Testis (tissue), 5 donors: Measurements from ENCODE around the gene COX6B2. TPM values are rescaled to one million over a fixed set of nuclear protein-coding genes. Genes with fewer than 3 reads are reported as not detected.
"Not testable (repeated sequence)": the region's sequence is repeated elsewhere in the genome, so short reads cannot be mapped to it uniquely, and the experiment has no call there.

Experiments
- DNase-seq: peaks from one replicate; pipeline ENCODE4 v3.0.0-alpha.2; 2019
- H3K27ac ChIP-seq, 2 donors: fragments of 200-600 bp; sonication (generic); one replicate each; pipeline ENCODE4 v1.5.1; 2019
- H3K27me3 ChIP-seq: fragments of 200-600 bp; sonication (generic); one replicate; pipeline ENCODE4 v1.5.1; 2019
- H3K36me3 ChIP-seq: fragments of 200-600 bp; sonication (generic); one replicate; pipeline ENCODE4 v1.5.1; 2017; ENCODE audit warnings: low read depth; ENCODE audit errors: missing control alignments
- H3K4me1 ChIP-seq: fragments of 200-600 bp; sonication (generic); one replicate; pipeline ENCODE4 v1.5.1; 2019
- H3K4me3 ChIP-seq, 2 donors: fragments of 200-600 bp; sonication (generic); one replicate each; pipeline ENCODE4 v1.5.1; 2017 to 2019
- H3K9me3 ChIP-seq: fragments of 200-600 bp; sonication (generic); one replicate; pipeline ENCODE4 v1.5.1; 2017
- CTCF ChIP-seq, 3 experiments: fragments of 450-650 bp in 2 of 3; fragments of 200-600 bp in 1 of 3; sonication (generic) in 1 of 3; IDR thresholded peaks; one replicate each; pipeline ENCODE4 v1.5.1; 2016 to 2019; ENCODE audit warnings: antibody characterized with exemption in 3 of 3, mild to moderate bottlenecking in 2 of 3, moderate library complexity in 1 of 3
- POLR2A ChIP-seq: fragments of 450-650 bp; IDR thresholded peaks from one replicate; pipeline ENCODE4 v1.6.1; 2017; ENCODE audit warnings: antibody characterized with exemption, mild to moderate bottlenecking, moderate library complexity
- WGBS, 2 donors: methylation state at CpG; one replicate each; pipeline ENCODE4 v1.1.5; 2018; 5-methylcytosine and 5-hydroxymethylcytosine counted together
- intact Hi-C: fragments of 100-400 bp; cut with DNase I; formaldehyde crosslinking; loops from one replicate; pipeline ENCODE4 v1.15.1; 2023; ENCODE audit warnings: low total_unique reads
- long read RNA-seq, 2 donors: transcript quantifications; one replicate each; lab custom pipeline, GENCODE V29; 2026
- polyA plus RNA-seq: library from polyadenylated mRNA; stranded (reverse); fragments of 350-450 nt; fragmentation: Illumina TruSeq; extraction: RNeasy Lipid Tissue Mini Kit (QIAGEN cat#74804); gene quantifications from one replicate; pipeline ENCODE4 v1.2.3, GENCODE V29; 2014; ENCODE audit warnings: low read depth, low replicate concordance; ENCODE audit not compliant: insufficient read depth
- total RNA-seq, 2 donors: library from RNA; depleted of rRNA; stranded (reverse); fragments of >200 nt; gene quantifications; one replicate each; pipeline ENCODE4 v1.2.3, GENCODE V29; 2016

The COX6B2 gene
- 10 to 100 TPM; 27.9 to 47.5 TPM for total RNA-seq
- 171 TPM for polyA plus RNA-seq
- long read RNA-seq, donor 1: 0 reads
- long read RNA-seq, donor 2: 0 reads

GRCh38 chr19:55354698-55355212, at the start of gene COX6B2:
Gene COX6B2, minus strand, starts transcription at chr19:55354719. Its CDS starts 198 bp downstream, at chr19:55354521.
- 0 to 1% methylated on average over 22 to 43 of the region's 43 CpGs for WGBS, 2 donors
- no peak for TF ChIP-seq POLR2A
- no peak for TF ChIP-seq CTCF (IDR thresholded peaks at IDR 0.05)
- no peaks in the 10 kb centered on the region for H3K27me3 ChIP-seq

GRCh38 chr19:55402509-55402908, 48.0 kb upstream of the COX6B2 start:
- no peaks in the 10 kb centered on the region for H3K27me3 ChIP-seq
- DNase-seq: no peak
- intact Hi-C loops: no loop called here
- H3K27ac ChIP-seq: no peak overlapping the region
- TF ChIP-seq POLR2A (no peak), CTCF (IDR thresholded peaks at IDR 0.05) (no peak)
- 43 to 86% methylated on average over 1 to 2 of the region's 2 CpGs for WGBS, 2 donors
- H3K36me3 ChIP-seq: no peaks in the 10 kb centered on the region
- peaks cover 18% of the 10 kb centered on the region for H3K4me1 ChIP-seq
- no peaks in the 10 kb centered on the region for H3K9me3 ChIP-seq
- H3K4me3 ChIP-seq: no peak overlapping the region

More at GRCh38 chr19:55354698-55355212, at the start of gene COX6B2:
- Histone ChIP-seq H3K9me3 (no peaks in the 10 kb centered on the region), H3K4me3 (peak within 1 kb of the TSS; percentile 44 to 58), H3K36me3 (no peaks in the 10 kb centered on the region), H3K4me1 (peaks cover 8% of the 10 kb centered on the region), H3K27ac (no peak within 1 kb of the TSS)
- intact Hi-C loops: no loop called here
- peak; percentile 41 for DNase-seq

GRCh38 chr19:55401390-55401789, 46.9 kb upstream of the COX6B2 start:
- intact Hi-C loops, H3K27ac ChIP-seq, H3K27me3 ChIP-seq, H3K36me3 ChIP-seq, DNase-seq, H3K9me3 ChIP-seq, H3K4me3 ChIP-seq: not testable (repeated sequence)
- WGBS, 2 donors: 92% methylated on average over 23 of the region's 28 CpGs; no CpG with 5 or more reads in 1 of the 2 donors
- peaks cover 12% of the 10 kb centered on the region for H3K4me1 ChIP-seq

GRCh38 chr19:55400281-55401087, 46.0 kb upstream of the COX6B2 start:
- WGBS, 2 donors: 88 to 93% methylated on average over 14 of the region's 14 CpGs
- intact Hi-C loops: no loop called here
- Histone ChIP-seq H3K36me3 (no peaks in the 10 kb centered on the region), H3K9me3 (no peaks in the 10 kb centered on the region), H3K27me3 (no peaks in the 10 kb centered on the region), H3K27ac (no peak overlapping the region), H3K4me3 (no peak overlapping the region), H3K4me1 (peaks cover 5% of the 10 kb centered on the region)
- no peak for DNase-seq
- no peak for TF ChIP-seq POLR2A
- no peak for TF ChIP-seq CTCF (IDR thresholded peaks at IDR 0.05)

DNA sequence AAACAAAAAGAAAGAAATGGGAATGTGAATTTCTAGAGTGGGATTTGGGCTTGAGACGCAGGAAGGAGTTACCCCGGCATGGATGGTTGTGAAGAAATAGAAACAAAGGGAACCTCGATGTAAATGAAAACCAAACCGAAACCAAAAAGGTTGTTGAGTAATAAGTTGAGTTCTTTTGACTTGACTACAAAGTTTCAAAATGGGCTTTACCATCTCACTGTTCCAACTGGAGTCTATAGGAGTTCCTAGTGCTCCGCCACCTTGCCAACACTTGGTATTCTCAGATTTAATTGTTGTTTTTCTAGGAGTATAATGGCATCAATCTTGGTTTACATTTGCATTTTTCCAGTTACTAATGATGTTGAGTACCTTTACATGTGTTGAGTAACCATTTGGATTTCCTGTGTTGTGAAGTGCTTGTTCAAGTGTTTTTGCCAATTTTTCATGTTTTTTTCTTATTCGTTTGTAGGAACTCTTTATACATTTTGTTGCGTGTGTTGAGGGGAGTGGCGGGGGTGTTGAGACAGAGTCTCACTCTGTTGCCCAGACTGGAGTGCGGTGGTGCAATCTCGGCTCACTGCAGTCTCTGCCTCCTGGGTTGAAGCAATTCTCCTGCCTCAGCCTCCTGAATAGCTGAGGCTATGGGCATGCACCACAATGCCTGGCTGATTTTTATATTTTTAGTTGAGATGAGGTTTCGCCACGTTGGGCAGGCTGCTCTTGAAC, 43.8 kb upstream of the COX6B2 start:
- Histone ChIP-seq H3K27me3 (no peaks in the 10 kb centered on the region), H3K4me3 (no peak overlapping the region), H3K27ac (no peak overlapping the region), H3K4me1 (peaks cover 5% of the 10 kb centered on the region), H3K9me3 (no peaks in the 10 kb centered on the region), H3K36me3 (no peaks in the 10 kb centered on the region)
- 88 to 92% methylated on average over 12 of the region's 12 CpGs for WGBS, 2 donors
- intact Hi-C loops: no loop called here
- TF ChIP-seq POLR2A: no peak
- no peak for TF ChIP-seq CTCF (IDR thresholded peaks at IDR 0.05)
- DNase-seq: no peak
